Prostate gland (tissue), 2 donors: Measurements from ENCODE around the gene YIPF1.

Source experiments
- POLR2A ChIP-seq: fragments of 450-650 bp; IDR thresholded peaks from one replicate; pipeline ENCODE4 v1.6.1; 2016; ENCODE audit warnings: antibody characterized with exemption, mild to moderate bottlenecking
- TF ChIP-seq, protein P1 (sequence below), 4 experiments: fragments of 200-600 bp in 2 of 4; fragments of 450-650 bp in 2 of 4; sonication (generic) in 2 of 4; IDR thresholded peaks; 1 replicate in 3 of 4; 2 replicates in 1 of 4; pipeline ENCODE4 v1.5.1; 2016 to 2019; ENCODE audit warnings: antibody characterized with exemption in 4 of 4, mild to moderate bottlenecking in 2 of 4, moderate library complexity in 2 of 4

DNA sequence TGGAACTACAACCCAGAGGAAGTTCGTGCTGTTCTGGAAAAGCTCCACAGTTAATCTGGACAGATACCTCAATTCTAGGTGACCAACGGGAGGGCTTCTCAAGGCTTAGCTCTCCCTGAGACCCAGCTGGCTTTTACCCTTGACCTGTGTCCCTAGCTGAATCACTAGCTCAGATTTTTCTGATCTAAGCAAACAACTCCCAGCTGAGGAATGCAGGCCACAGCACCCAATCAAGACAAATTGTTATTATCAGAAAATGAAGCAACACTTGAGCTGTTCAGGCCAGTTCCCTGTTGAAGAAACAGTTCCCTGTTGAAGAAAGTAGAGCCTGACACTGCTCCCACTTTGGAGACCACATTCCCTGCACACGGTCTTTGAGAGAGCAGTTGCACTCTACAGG, 20.3 kb upstream of the YIPF1 start:
- TF ChIP-seq, protein P1, sequence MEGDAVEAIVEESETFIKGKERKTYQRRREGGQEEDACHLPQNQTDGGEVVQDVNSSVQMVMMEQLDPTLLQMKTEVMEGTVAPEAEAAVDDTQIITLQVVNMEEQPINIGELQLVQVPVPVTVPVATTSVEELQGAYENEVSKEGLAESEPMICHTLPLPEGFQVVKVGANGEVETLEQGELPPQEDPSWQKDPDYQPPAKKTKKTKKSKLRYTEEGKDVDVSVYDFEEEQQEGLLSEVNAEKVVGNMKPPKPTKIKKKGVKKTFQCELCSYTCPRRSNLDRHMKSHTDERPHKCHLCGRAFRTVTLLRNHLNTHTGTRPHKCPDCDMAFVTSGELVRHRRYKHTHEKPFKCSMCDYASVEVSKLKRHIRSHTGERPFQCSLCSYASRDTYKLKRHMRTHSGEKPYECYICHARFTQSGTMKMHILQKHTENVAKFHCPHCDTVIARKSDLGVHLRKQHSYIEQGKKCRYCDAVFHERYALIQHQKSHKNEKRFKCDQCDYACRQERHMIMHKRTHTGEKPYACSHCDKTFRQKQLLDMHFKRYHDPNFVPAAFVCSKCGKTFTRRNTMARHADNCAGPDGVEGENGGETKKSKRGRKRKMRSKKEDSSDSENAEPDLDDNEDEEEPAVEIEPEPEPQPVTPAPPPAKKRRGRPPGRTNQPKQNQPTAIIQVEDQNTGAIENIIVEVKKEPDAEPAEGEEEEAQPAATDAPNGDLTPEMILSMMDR (IDR thresholded peaks at IDR 0.05) = no peak
- no peak for TF ChIP-seq POLR2A
